AG09309 (cell line): ENCODE measurements around the gene GDNF.

Experiments
- DNase-seq: peaks from one replicate; pipeline ENCODE4 v3.0.0-alpha.2; 2010; ENCODE audit warnings: low read depth
- H3K4me3 ChIP-seq: 2 replicates; pipeline ENCODE4 v1.5.1; 2011; ENCODE audit warnings: mild to moderate bottlenecking, low read depth, low read length, moderate library complexity; ENCODE audit not compliant: control insufficient read depth
- TF ChIP-seq, protein P1 (sequence below): IDR thresholded peaks from 2 replicates; pipeline ENCODE4 v1.5.1; 2011; ENCODE audit warnings: mild to moderate bottlenecking, low read depth, low read length, inconsistent platforms; ENCODE audit not compliant: insufficient read depth, control insufficient read depth; ENCODE audit errors: missing control alignments

Gene GDNF

GRCh38 chr5:37776826-37777225 is 63.0 kb downstream of the GDNF start:
- DNase-seq = peak; percentile 82
- TF ChIP-seq, protein P1, sequence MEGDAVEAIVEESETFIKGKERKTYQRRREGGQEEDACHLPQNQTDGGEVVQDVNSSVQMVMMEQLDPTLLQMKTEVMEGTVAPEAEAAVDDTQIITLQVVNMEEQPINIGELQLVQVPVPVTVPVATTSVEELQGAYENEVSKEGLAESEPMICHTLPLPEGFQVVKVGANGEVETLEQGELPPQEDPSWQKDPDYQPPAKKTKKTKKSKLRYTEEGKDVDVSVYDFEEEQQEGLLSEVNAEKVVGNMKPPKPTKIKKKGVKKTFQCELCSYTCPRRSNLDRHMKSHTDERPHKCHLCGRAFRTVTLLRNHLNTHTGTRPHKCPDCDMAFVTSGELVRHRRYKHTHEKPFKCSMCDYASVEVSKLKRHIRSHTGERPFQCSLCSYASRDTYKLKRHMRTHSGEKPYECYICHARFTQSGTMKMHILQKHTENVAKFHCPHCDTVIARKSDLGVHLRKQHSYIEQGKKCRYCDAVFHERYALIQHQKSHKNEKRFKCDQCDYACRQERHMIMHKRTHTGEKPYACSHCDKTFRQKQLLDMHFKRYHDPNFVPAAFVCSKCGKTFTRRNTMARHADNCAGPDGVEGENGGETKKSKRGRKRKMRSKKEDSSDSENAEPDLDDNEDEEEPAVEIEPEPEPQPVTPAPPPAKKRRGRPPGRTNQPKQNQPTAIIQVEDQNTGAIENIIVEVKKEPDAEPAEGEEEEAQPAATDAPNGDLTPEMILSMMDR = no peak
- no peak overlapping the region for H3K4me3 ChIP-seq

DNA sequence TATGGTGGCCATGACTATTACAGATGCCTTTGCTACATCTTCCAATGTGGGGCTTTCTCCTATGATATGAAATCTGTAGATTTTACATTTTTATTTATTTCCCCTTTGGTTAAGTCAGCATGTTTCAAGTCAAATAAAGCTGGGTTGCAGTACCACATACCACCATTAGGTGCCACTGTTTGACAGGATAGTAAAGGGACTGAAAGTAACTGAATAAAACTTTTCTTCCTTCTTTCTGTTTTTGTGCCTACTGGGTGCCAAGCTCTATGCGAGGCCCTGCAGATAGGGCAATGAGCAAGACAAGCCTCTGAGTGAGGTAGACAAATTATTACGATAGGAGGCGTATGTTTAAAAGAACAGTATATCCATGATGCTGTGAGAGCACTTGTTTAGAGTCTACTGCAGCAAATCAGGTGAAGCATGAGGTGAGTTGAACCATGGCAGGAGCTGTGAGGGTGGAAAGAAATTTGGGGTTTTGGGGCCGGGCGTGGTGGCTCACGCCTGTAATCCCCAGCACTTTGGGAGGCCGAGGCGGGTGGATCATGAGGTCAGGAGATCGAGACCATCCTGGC is 64.8 kb downstream of the GDNF start:
- TF ChIP-seq, protein P1 = peak; percentile 65
- H3K4me3 ChIP-seq = no peak overlapping the region
- DNase-seq = no peak

- DNase-seq = no peak
- no peak overlapping the region for H3K4me3 ChIP-seq
- TF ChIP-seq, protein P1 = no peak
Measured at GRCh38 chr5:37773809-37774208, 66.0 kb downstream of the GDNF start.

DNA sequence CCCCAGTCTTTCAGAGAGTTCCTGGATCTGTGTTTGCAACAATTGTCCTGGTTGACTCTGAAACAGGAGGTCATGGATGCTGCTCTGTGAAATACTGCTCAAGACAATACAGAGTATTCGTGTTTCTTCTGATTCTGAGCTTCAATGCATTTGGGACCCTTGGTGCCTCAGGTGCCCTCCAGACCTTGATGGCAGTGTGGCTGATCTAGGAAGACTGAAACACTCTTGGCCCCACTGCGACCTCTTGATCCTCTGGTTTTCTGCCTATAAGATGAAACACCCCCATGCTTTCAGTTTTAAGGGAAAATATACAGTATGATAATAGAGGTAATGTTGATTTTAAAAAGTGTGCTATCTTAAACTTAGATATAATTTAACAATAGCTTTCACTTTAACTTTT is 67.6 kb downstream of the GDNF start:
- TF ChIP-seq, protein P1 = no peak
- H3K4me3 ChIP-seq = no peak overlapping the region
- no peak for DNase-seq

DNA sequence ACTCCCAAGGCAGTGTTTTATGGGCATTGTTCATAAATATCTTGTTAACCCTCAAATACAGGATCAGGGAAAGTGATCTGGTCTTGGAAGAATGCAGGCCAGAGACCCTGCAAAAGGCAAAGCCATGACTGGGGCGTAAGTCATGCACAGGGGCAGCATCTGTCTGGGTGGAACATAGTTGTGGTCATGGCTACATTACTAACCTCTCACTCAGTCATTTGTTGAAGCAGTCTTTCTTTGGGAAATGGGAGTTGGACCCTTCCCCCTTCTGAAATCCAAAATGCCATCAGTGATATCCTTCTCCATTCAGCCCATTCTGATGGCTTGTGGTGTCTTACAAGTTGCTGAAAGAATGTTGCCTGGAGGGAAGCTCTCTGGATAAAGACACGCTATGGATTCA is 68.1 kb downstream of the GDNF start:
- DNase-seq = peak; percentile 99
- no peak overlapping the region for H3K4me3 ChIP-seq
- TF ChIP-seq, protein P1 = no peak

DNA sequence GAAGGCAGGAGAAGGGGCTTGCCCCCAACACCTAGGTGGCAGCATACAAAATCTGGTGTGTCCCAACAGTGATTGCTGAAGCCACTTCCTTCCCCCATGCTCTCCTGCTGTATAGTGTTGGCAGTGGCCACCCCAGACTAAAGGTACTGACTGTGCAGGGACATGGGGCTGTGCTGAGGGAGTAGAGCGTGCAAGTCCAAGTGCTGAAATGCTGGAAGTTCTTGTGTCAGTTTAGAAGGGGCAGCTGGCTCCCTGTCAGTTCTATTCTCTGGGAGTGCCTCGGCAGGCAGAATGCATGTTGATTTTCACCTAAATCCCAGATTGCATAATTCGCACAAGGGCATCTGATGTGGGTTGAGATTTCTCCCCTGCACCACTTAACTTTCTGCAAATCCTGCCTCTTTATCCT is 68.6 kb downstream of the GDNF start:
- TF ChIP-seq, protein P1 = no peak
- H3K4me3 ChIP-seq = no peak overlapping the region
- no peak for DNase-seq

DNA sequence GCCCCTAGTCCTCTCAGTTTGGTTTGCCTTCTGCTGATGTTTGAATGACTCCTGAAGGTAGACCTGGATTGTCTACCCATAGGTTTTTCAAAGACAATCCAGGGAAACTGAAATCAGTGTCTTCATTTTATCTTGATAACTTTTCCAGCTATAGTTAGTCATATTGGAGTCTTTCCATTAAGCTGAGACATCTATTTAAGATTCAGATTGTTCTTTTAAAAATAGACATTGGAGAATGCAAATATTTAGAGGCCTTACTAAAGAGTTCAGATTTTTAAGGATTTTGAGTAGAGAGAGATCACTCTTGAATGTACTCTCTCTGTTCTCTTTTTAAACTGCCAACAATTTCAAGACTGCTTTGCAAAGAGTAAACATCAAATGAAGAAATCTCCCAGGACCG is 69.1 kb downstream of the GDNF start:
- no peak for DNase-seq
- TF ChIP-seq, protein P1 = no peak
- H3K4me3 ChIP-seq = no peak overlapping the region
